GM12878 (cell line): Measurements from ENCODE around the gene CFAP74. TPM values are rescaled to one million over a fixed set of nuclear protein-coding genes. Genes with fewer than 3 reads are reported as not detected.

Experiments used
- ATAC-seq: fragments of 200-7000 bp; cut with Tn5 transposase; 3 replicates; pipeline ENCODE4 v1.9.1; 2020; ENCODE audit warnings: mild to moderate bottlenecking, moderate library complexity
- BruUV-seq: library from RNA; stranded (reverse); fragments of 400-500 nt; replicated peaks from 2 replicates; lab custom pipeline; 2021; lab: Mats Ljungman, UMichigan
- CTCF ChIA-PET: fragments of 300-600 bp; sonication (Branson Sonifier 250); formaldehyde crosslinking; extraction: SDS; loops from one replicate; lab custom pipeline; 2021; ENCODE audit warnings: inconsistent platforms; lab: Yijun Ruan, JAX
- POLR2A ChIA-PET: fragments of 350-600 bp; formaldehyde crosslinking; extraction: SDS; loops from one replicate; lab custom pipeline; 2021; ENCODE audit warnings: inconsistent platforms; lab: Charles Lee
- RAD21 ChIA-PET: fragments of 300-600 bp; sonication (Branson Sonifier 250); formaldehyde crosslinking; loops from one replicate; lab custom pipeline; 2023; ENCODE audit warnings: antibody characterized with exemption; ENCODE audit not compliant: unreplicated experiment; lab: Charles Lee
- SMC1A ChIA-PET: fragments of 300-600 bp; sonication (Branson Sonifier 250); formaldehyde crosslinking; loops from one replicate; lab custom pipeline; 2023; ENCODE audit not compliant: unreplicated experiment, uncharacterized antibody; lab: Charles Lee
- DNase-seq: peaks from one replicate; pipeline ENCODE4 v3.0.0-alpha.2; 2011; ENCODE audit warnings: low read depth, low spot score
- FAIRE-seq: peaks from 3 replicates; lab custom pipeline; 2011; peaks lifted over from hg19 to GRCh38; lab: Jason Lieb, UNC
- H2AFZ ChIP-seq: 2 replicates; pipeline ENCODE4 v1.6.0; 2011; ENCODE audit warnings: low read depth, low read length, control low read depth; ENCODE audit not compliant: control insufficient read depth
- H3K27ac ChIP-seq: 2 replicates; pipeline ENCODE4 v1.5.1; 2011; ENCODE audit warnings: control low read depth; ENCODE audit not compliant: control insufficient read depth, insufficient read depth
- H3K27me3 ChIP-seq, 2 experiments: replicated peaks in 1 of 2; 2 replicates each; pipeline versions ENCODE4 v1.6.0 to v1.6.1; 2011; ENCODE audit warnings: low read length in 1 of 2; ENCODE audit not compliant: control insufficient read depth in 2 of 2, insufficient read depth in 2 of 2
- H3K36me3 ChIP-seq, 2 experiments: 2 replicates each; pipeline ENCODE4 v1.5.1; 2011; ENCODE audit warnings: low read length in 1 of 2; ENCODE audit not compliant: control insufficient read depth in 2 of 2, insufficient read depth in 2 of 2
- H3K4me1 ChIP-seq: 2 replicates; pipeline ENCODE4 v1.6.1; 2011; ENCODE audit warnings: mild to moderate bottlenecking, low read length, moderate library complexity, mixed read lengths; ENCODE audit not compliant: control insufficient read depth, insufficient read depth
- H3K4me2 ChIP-seq: 2 replicates; pipeline ENCODE4 v1.6.0; 2011; ENCODE audit warnings: control low read depth; ENCODE audit not compliant: control insufficient read depth, insufficient read depth
- H3K4me3 ChIP-seq: fragments of 200-600 bp; sonication (generic); 2 replicates; pipeline ENCODE4 v1.5.1; 2016
- H3K79me2 ChIP-seq: 2 replicates; pipeline ENCODE4 v1.6.0; 2011; ENCODE audit warnings: low read length; ENCODE audit not compliant: control insufficient read depth, insufficient read depth
- H3K9ac ChIP-seq: 2 replicates; pipeline ENCODE4 v1.8.0; 2011; ENCODE audit warnings: low read length, control low read depth, mixed read lengths; ENCODE audit not compliant: control insufficient read depth, insufficient read depth
- H3K9me3 ChIP-seq: replicated peaks from 3 replicates; pipeline ENCODE4 v1.5.1; 2011; ENCODE audit warnings: mild to moderate bottlenecking, low read length; ENCODE audit not compliant: control insufficient read depth, insufficient read depth
- H4K20me1 ChIP-seq: 2 replicates; pipeline ENCODE4 v1.6.0; 2011; ENCODE audit not compliant: control insufficient read depth, insufficient read depth
- E4F1 ChIP-seq: fragments of 450-650 bp; IDR thresholded peaks from 2 replicates; pipeline ENCODE4 v1.6.1; 2018; ENCODE audit warnings: borderline replicate concordance, mild to moderate bottlenecking; ENCODE audit not compliant: partially characterized antibody
- EGR1 ChIP-seq, 2 experiments: IDR thresholded peaks; 1 replicate in 1 of 2; 2 replicates in 1 of 2; pipeline ENCODE4 v1.6.1; 2011 to 2012; ENCODE audit warnings: low read depth in 2 of 2, low read length in 2 of 2, borderline replicate concordance in 1 of 2, mild to moderate bottlenecking in 1 of 2, moderate library complexity in 1 of 2
- GATAD2B ChIP-seq: fragments of 450-650 bp; conservative IDR thresholded peaks from 2 replicates; pipeline ENCODE4 v1.6.1; 2017; ENCODE audit warnings: low read depth, mild to moderate bottlenecking, moderate library complexity
- HCFC1 ChIP-seq: fragments of 150-350 bp; IDR thresholded peaks from 2 replicates; pipeline ENCODE4 v1.6.1; 2014; ENCODE audit warnings: low read length
- HDAC6 ChIP-seq: fragments of 200-600 bp; sonication (generic); IDR thresholded peaks from one replicate; pipeline ENCODE4 v1.8.0; 2017; ENCODE audit warnings: antibody characterized with exemption; ENCODE audit not compliant: unreplicated experiment
- JUNB ChIP-seq: IDR thresholded peaks from 2 replicates; pipeline ENCODE4 v1.6.1; 2016; ENCODE audit warnings: antibody characterized with exemption, mild to moderate bottlenecking
- NFYA ChIP-seq: IDR thresholded peaks from 2 replicates; pipeline ENCODE4 v1.6.1; 2011; ENCODE audit warnings: low read depth, mild to moderate bottlenecking, low read length, improper control_type of control experiment, borderline replicate concordance
- PRDM15 ChIP-seq: fragments of 450-650 bp; formaldehyde crosslinking; IDR thresholded peaks from 2 replicates; pipeline ENCODE4 v1.4.0; 2020; ENCODE audit warnings: mild to moderate bottlenecking, moderate library complexity
- RAD21 ChIP-seq: IDR thresholded peaks from 2 replicates; pipeline ENCODE4 v1.6.1; 2011; ENCODE audit warnings: mild to moderate bottlenecking, low read depth, low read length, moderate library complexity; ENCODE audit not compliant: insufficient read depth
- RELB ChIP-seq: fragments of 450-650 bp; IDR thresholded peaks from 2 replicates; pipeline ENCODE4 v1.6.1; 2017; ENCODE audit warnings: low read depth, mild to moderate bottlenecking, moderate library complexity
- SP1 ChIP-seq: IDR thresholded peaks from one replicate; pipeline ENCODE4 v1.6.1; 2011; ENCODE audit warnings: low read depth, low read length
- TCF3 ChIP-seq: IDR thresholded peaks from 2 replicates; pipeline ENCODE4 v1.6.1; 2012; ENCODE audit warnings: low read depth, mild to moderate bottlenecking, low read length, borderline replicate concordance; ENCODE audit not compliant: insufficient read depth
- WGBS: methylation state at CpG from one replicate; pipeline ENCODE4 v1.1.6; 2016; ENCODE audit warnings: low lambda C conversion rate; ENCODE audit not compliant: insufficient replicate concordance, insufficient coverage; ENCODE audit errors: missing lambda C conversion rate; 5-methylcytosine and 5-hydroxymethylcytosine counted together
- in situ Hi-C: fragments of 300-500 bp; cut with MboI; formaldehyde crosslinking; loops from 9 replicates; pipeline ENCODE4 v1.14.3; 2018; ENCODE audit warnings: mixed read lengths
- intact Hi-C: fragments of 100-400 bp; cut with micrococcal nuclease; formaldehyde crosslinking; loops from one replicate; pipeline ENCODE4 v1.14.2; 2022; ENCODE audit not compliant: unreplicated experiment
- polyA plus RNA-seq, 11 experiments: library from polyadenylated mRNA; depleted of rRNA in 4 of 11; unstranded in 6 of 11; stranded (reverse) in 5 of 11; fragments of >200 nt; fragmentation: Nextera tagmentation in 4 of 11; fragmentation: Illumina TruSeq in 1 of 11; extraction: Ambion mirVana in 4 of 11; extraction: Trizol in 1 of 11; gene quantifications; 1 replicate in 1 of 11; 2 replicates in 10 of 11; pipeline versions ENCODE4 v1.2.1 to v1.2.3, GENCODE V29; 2011 to 2016; ENCODE audit warnings: inconsistent platforms in 2 of 11, missing spikeins in 2 of 11, low read depth in 1 of 11
- total RNA-seq, 4 experiments: library from RNA; depleted of rRNA in 3 of 4; stranded (reverse); fragments of >200 nt in 3 of 4; fragmentation: Illumina TruSeq in 1 of 4; extraction: Trizol in 1 of 4; gene quantifications; 2 replicates each; pipeline versions ENCODE4 v1.2.1 to v1.2.3, GENCODE V29; 2013 to 2021
- TF ChIP-seq, protein P1 (sequence below): IDR thresholded peaks from 2 replicates; pipeline ENCODE4 v1.6.1; 2012; ENCODE audit warnings: low read depth, low read length, improper control_type of control experiment

Gene CFAP74
- total and polyA plus RNA-seq, 10 of the 15 experiments (the other 5 are each of a cell fraction or from before 2014, with no cell fraction given): 0.01 TPM; not detected in 9

DNA sequence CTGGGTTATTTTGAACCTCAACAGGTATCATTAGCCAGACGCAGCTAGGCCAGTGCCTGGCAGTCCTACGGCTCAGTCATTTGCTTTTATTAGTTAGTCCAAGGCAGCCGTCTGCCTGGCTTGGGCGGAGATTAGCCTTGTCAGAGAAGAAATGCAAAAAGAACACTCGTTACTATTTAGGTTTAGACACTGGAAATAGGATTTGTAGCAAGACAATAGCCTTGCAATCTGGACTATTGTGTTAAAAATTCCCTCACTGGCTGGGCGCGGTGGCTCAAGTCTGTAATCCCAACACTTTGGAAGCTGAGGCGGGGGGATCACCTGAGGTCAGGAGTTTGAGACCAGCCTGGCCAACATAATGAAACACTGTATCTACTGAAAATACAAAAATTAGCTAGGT lies 35.7 kb upstream of the CFAP74 start:
- ATAC-seq (no peak), FAIRE-seq (no peak)
- Histone ChIP-seq H3K4me3 (no peak overlapping the region), H2AFZ (no peak overlapping the region), H3K79me2 (no peaks in the 10 kb centered on the region), H3K36me3 (no peaks in the 10 kb centered on the region), H3K9ac (no peak overlapping the region), H4K20me1 (no peaks in the 10 kb centered on the region), H3K9me3 (no peaks in the 10 kb centered on the region; the same call in 2 of the 3 replicates), H3K27me3 (peaks cover 0 to 1% of the 10 kb centered on the region in 2 experiments; a peak in 2 of 4 replicates), H3K4me1 (no peaks in the 10 kb centered on the region)
- BruUV-seq: no TSS peak
- CTCF ChIA-PET: no interaction called here
- SMC1A ChIA-PET: no interaction called here
- WGBS: 42% methylated on average over 8 of the region's 8 CpGs
- intact Hi-C loops (no loop called here), in situ Hi-C loops (no loop called here)
- RAD21 ChIA-PET: no interaction called here
- TF ChIP-seq HDAC6 (no peak), SP1 (no peak), TCF3 (no peak), RELB (no peak), E4F1 (no peak), NFYA (no peak), EGR1 (IDR thresholded peaks at IDR 0.05; ENCODE audit: borderline replicate concordance in 1 of 2, low read depth in 2 of 2, low read length in 2 of 2) (no peak), RAD21 (no peak), JUNB (no peak), GATAD2B (no peak), HCFC1 (no peak), PRDM15 (CRISPR knock-in tag) (no peak)
- TF ChIP-seq, protein P1, sequence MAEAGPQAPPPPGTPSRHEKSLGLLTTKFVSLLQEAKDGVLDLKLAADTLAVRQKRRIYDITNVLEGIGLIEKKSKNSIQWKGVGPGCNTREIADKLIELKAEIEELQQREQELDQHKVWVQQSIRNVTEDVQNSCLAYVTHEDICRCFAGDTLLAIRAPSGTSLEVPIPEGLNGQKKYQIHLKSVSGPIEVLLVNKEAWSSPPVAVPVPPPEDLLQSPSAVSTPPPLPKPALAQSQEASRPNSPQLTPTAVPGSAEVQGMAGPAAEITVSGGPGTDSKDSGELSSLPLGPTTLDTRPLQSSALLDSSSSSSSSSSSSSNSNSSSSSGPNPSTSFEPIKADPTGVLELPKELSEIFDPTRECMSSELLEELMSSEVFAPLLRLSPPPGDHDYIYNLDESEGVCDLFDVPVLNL: no peak
- TF ChIP-seq, all 136 proteins: peak for 0
- POLR2A ChIA-PET: interaction anchor here (0.5 kb wide), 1 partner anchor 494 kb away, joined by 5 read pairs; no protein-coding TSS in a partner anchor
- H3K4me2 ChIP-seq: no peak overlapping the region
- DNase-seq: no peak
- H3K27ac ChIP-seq: no peak overlapping the region
